ENCODE results near the gene PABPN1L.

DNA sequence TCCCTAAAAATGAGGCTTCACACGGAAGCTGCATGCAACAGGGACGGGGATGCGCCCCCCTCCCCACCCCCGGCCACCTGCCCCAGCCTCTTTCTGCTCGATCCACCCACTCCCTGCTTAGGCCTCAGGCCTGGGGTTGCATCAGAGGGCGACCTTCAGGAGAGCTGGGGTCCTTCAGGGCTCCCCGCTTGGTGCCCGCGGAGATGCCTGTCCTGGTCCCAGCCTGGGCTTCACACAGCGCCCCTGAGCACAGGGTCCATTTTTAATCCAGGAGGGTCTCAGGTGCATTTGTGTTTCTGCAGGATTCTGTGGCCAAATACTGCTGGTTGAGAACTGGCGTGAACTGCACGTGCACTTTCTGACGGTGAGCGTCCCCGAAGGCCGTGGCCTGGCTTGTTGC is 47.3 kb downstream of the PABPN1L start:
- TF ChIP-seq, protein P1, sequence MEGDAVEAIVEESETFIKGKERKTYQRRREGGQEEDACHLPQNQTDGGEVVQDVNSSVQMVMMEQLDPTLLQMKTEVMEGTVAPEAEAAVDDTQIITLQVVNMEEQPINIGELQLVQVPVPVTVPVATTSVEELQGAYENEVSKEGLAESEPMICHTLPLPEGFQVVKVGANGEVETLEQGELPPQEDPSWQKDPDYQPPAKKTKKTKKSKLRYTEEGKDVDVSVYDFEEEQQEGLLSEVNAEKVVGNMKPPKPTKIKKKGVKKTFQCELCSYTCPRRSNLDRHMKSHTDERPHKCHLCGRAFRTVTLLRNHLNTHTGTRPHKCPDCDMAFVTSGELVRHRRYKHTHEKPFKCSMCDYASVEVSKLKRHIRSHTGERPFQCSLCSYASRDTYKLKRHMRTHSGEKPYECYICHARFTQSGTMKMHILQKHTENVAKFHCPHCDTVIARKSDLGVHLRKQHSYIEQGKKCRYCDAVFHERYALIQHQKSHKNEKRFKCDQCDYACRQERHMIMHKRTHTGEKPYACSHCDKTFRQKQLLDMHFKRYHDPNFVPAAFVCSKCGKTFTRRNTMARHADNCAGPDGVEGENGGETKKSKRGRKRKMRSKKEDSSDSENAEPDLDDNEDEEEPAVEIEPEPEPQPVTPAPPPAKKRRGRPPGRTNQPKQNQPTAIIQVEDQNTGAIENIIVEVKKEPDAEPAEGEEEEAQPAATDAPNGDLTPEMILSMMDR (IDR thresholded peaks at IDR 0.05): no peak
- TF ChIP-seq POLR2AphosphoS5 (IDR thresholded peaks at IDR 0.05; ENCODE audit: insufficient read depth in 1 of 2, low read depth in 1 of 2) (no peak), POLR2A (IDR thresholded peaks at IDR 0.05) (no peak)

All from vagina (tissue), 2 donors.